HepG2 (cell line): Measurements from ENCODE around the gene PCSK6. TPM values are rescaled to one million over a fixed set of nuclear protein-coding genes. Genes with fewer than 3 reads are reported as not detected.
A peak's percentile ranks its signal among the peaks of the same experiment; 100 is the strongest.

Experiments
- CBFB ChIP-seq: sonication (generic); formaldehyde crosslinking; IDR thresholded peaks from 2 replicates; pipeline ENCODE4 v1.4.0; 2020; ENCODE audit warnings: missing genetic modification reagents
- CEBPG ChIP-seq: IDR thresholded peaks from 2 replicates; pipeline ENCODE4 v1.6.1; 2016
- EZH2 ChIP-seq: conservative IDR thresholded peaks from 2 replicates; pipeline ENCODE4 v1.6.1; 2012; ENCODE audit warnings: mild to moderate bottlenecking, low read depth, low read length, moderate library complexity
- FOXA3 ChIP-seq: IDR thresholded peaks from 2 replicates; pipeline ENCODE4 v1.6.1; 2016; ENCODE audit warnings: missing genetic modification reagents, missing compliant biosample characterization
- HOXD1 ChIP-seq: sonication (generic); formaldehyde crosslinking; IDR thresholded peaks from 2 replicates; pipeline ENCODE4 v1.5.0; 2020; ENCODE audit warnings: missing genetic modification reagents
- JDP2 ChIP-seq: sonication (generic); formaldehyde crosslinking; IDR thresholded peaks from 2 replicates; pipeline ENCODE4 v1.8.1; 2022; ENCODE audit warnings: missing genetic modification reagents, borderline replicate concordance
- NFYC ChIP-seq: IDR thresholded peaks from 2 replicates; pipeline ENCODE4 v1.6.1; 2016; ENCODE audit warnings: missing genetic modification reagents, missing compliant biosample characterization
- NONO ChIP-seq, 2 experiments: fragments of 450-650 bp in 1 of 2; sonication (generic) in 1 of 2; formaldehyde crosslinking in 1 of 2; IDR thresholded peaks in 1 of 2; conservative IDR thresholded peaks in 1 of 2; 2 replicates each; pipeline versions ENCODE4 v1.6.1 to v1.8.0; 2017 to 2022; ENCODE audit warnings: mild to moderate bottlenecking in 1 of 2, missing genetic modification reagents in 1 of 2, moderate library complexity in 1 of 2
- ZFP41 ChIP-seq: sonication (generic); formaldehyde crosslinking; IDR thresholded peaks from 2 replicates; pipeline ENCODE4 v1.4.0; 2020; ENCODE audit warnings: mild to moderate bottlenecking, missing genetic modification reagents, borderline replicate concordance
- ZNF20 ChIP-seq: sonication (generic); formaldehyde crosslinking; IDR thresholded peaks from 2 replicates; pipeline ENCODE4 v1.4.0; 2020; ENCODE audit warnings: mild to moderate bottlenecking, moderate library complexity, missing genetic modification reagents
- ZNF276 ChIP-seq: sonication (generic); formaldehyde crosslinking; IDR thresholded peaks from 2 replicates; pipeline ENCODE4 v1.4.0; 2020; ENCODE audit warnings: mild to moderate bottlenecking, low read depth, missing genetic modification reagents
- ZNF547 ChIP-seq: sonication (generic); formaldehyde crosslinking; IDR thresholded peaks from 2 replicates; pipeline ENCODE4 v1.5.1; 2020; ENCODE audit warnings: mild to moderate bottlenecking, missing genetic modification reagents
- ZNF629 ChIP-seq: sonication (generic); formaldehyde crosslinking; conservative IDR thresholded peaks from 2 replicates; pipeline ENCODE4 v1.5.0; 2020; ENCODE audit warnings: missing genetic modification reagents
- ZNF788 ChIP-seq: sonication (generic); formaldehyde crosslinking; IDR thresholded peaks from 2 replicates; pipeline ENCODE4 v1.5.0; 2020; ENCODE audit warnings: mild to moderate bottlenecking, missing genetic modification reagents, borderline replicate concordance
- polyA plus RNA-seq, 8 experiments: library from polyadenylated mRNA; depleted of rRNA in 3 of 8; stranded (reverse) in 7 of 8; unstranded in 1 of 8; fragments of >200 nt; fragmentation: Illumina TruSeq in 4 of 8; extraction: Trizol in 4 of 8; gene quantifications; 2 replicates each; pipeline versions ENCODE4 v1.2.1 to v1.2.3, GENCODE V29; 2011 to 2016; ENCODE audit warnings: low read depth in 4 of 8, missing spikeins in 1 of 8, mixed read lengths in 1 of 8; ENCODE audit not compliant: insufficient read depth in 1 of 8
- total RNA-seq, 5 experiments: library from RNA; depleted of rRNA; stranded (reverse); fragments of >200 nt; fragmentation: Illumina TruSeq; extraction: Trizol; gene quantifications; 2 replicates each; pipeline ENCODE4 v1.2.3, GENCODE V29; 2016; ENCODE audit warnings: low read depth in 1 of 5
- TF ChIP-seq, protein P1 (sequence below): sonication (generic); formaldehyde crosslinking; IDR thresholded peaks from 2 replicates; pipeline ENCODE4 v1.5.0; 2020; ENCODE audit warnings: mild to moderate bottlenecking, missing genetic modification reagents
- TF ChIP-seq, protein P2 (sequence below): sonication (generic); formaldehyde crosslinking; IDR thresholded peaks from 2 replicates; pipeline ENCODE4 v1.5.1; 2020; ENCODE audit warnings: missing genetic modification reagents, mild to moderate bottlenecking, borderline replicate concordance

Gene PCSK6
- total and polyA plus RNA-seq, 2 of the 13 experiments (the other 11 are each of a cell fraction or from before 2014, with no cell fraction given): 56.5 to 155 TPM

GRCh38 chr15:101500865-101501551 lies 11.5 kb upstream of the PCSK6 start (continued):
- TF ChIP-seq ZNF629 (CRISPR knock-in tag): peak; percentile 90
- no peak for TF ChIP-seq ZNF276 (CRISPR knock-in tag)
- TF ChIP-seq HOXD1 (CRISPR knock-in tag): no peak
- TF ChIP-seq CBFB (CRISPR knock-in tag): no peak
- TF ChIP-seq NONO (IDR thresholded peaks at IDR 0.05): no peak
- no peak for TF ChIP-seq NONO (CRISPR knock-in tag; conservative IDR thresholded peaks at IDR 0.05)
- no peak for TF ChIP-seq EZH2
- no peak for TF ChIP-seq ZNF788 (CRISPR knock-in tag)
- TF ChIP-seq JDP2 (CRISPR knock-in tag): no peak
- TF ChIP-seq, protein P1, sequence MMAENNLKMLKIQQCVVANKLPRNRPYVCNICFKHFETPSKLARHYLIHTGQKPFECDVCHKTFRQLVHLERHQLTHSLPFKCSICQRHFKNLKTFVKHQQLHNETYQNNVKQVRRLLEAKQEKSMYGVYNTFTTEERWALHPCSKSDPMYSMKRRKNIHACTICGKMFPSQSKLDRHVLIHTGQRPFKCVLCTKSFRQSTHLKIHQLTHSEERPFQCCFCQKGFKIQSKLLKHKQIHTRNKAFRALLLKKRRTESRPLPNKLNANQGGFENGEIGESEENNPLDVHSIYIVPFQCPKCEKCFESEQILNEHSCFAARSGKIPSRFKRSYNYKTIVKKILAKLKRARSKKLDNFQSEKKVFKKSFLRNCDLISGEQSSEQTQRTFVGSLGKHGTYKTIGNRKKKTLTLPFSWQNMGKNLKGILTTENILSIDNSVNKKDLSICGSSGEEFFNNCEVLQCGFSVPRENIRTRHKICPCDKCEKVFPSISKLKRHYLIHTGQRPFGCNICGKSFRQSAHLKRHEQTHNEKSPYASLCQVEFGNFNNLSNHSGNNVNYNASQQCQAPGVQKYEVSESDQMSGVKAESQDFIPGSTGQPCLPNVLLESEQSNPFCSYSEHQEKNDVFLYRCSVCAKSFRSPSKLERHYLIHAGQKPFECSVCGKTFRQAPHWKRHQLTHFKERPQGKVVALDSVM (CRISPR knock-in tag): no peak
- TF ChIP-seq FOXA3: peak; percentile 26; the same call in 1 of the 2 replicates
- TF ChIP-seq NFYC (CRISPR knock-in tag): no peak
- no peak for TF ChIP-seq ZFP41 (CRISPR knock-in tag)
- no peak for TF ChIP-seq ZNF547 (CRISPR knock-in tag)
- TF ChIP-seq, protein P2, sequence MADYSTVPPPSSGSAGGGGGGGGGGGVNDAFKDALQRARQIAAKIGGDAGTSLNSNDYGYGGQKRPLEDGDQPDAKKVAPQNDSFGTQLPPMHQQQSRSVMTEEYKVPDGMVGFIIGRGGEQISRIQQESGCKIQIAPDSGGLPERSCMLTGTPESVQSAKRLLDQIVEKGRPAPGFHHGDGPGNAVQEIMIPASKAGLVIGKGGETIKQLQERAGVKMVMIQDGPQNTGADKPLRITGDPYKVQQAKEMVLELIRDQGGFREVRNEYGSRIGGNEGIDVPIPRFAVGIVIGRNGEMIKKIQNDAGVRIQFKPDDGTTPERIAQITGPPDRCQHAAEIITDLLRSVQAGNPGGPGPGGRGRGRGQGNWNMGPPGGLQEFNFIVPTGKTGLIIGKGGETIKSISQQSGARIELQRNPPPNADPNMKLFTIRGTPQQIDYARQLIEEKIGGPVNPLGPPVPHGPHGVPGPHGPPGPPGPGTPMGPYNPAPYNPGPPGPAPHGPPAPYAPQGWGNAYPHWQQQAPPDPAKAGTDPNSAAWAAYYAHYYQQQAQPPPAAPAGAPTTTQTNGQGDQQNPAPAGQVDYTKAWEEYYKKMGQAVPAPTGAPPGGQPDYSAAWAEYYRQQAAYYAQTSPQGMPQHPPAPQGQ: no peak
- TF ChIP-seq ZNF20 (CRISPR knock-in tag): no peak
- TF ChIP-seq CEBPG: 0 out of 2 replicates have a peak, but pooled peaks have one; percentile 26
